CD4-positive, CD25-positive, alpha-beta regulatory T cell (primary cell): ENCODE measurements around the gene PDZD8. TPM values are rescaled to one million over a fixed set of nuclear protein-coding genes. Genes with fewer than 3 reads are reported as not detected.

Experiments
- ATAC-seq, 2 donors: fragments of 150-1000 bp; cut with Tn5 transposase; one replicate each; pipeline ENCODE4 v1.10.0; 2021; ENCODE audit warnings: low read depth in 2 of 2, moderate number of reproducible peaks in 2 of 2, moderate library complexity in 1 of 2
- DNase-seq, 3 donors: peaks; one replicate each; pipeline versions ENCODE4 v3.0.0 to v3.0.0-alpha.2; 2012 to 2022; ENCODE audit warnings: mixed read lengths in 1 of 3
- H3K27ac ChIP-seq: one replicate; pipeline ENCODE4 v1.7.0; 2013; ENCODE audit warnings: mild to moderate bottlenecking, low read length; ENCODE audit not compliant: insufficient read depth, poor library complexity, severe bottlenecking
- H3K27me3 ChIP-seq: one replicate; pipeline ENCODE4 v1.7.0; 2013; ENCODE audit warnings: low read length; ENCODE audit not compliant: control insufficient read depth, insufficient read depth
- H3K36me3 ChIP-seq: one replicate; pipeline ENCODE4 v1.7.0; 2013; ENCODE audit warnings: mild to moderate bottlenecking, low read length, moderate library complexity; ENCODE audit not compliant: control insufficient read depth, insufficient read depth
- H3K4me1 ChIP-seq: 2 replicates; pipeline ENCODE4 v1.7.0; 2013; ENCODE audit warnings: mild to moderate bottlenecking, low read length; ENCODE audit not compliant: insufficient read depth, control insufficient read depth, poor library complexity, severe bottlenecking
- H3K4me3 ChIP-seq: one replicate; pipeline ENCODE4 v1.7.0; 2013; ENCODE audit warnings: low read depth, mild to moderate bottlenecking, low read length, moderate library complexity
- H3K9me3 ChIP-seq, 2 experiments: 1 replicate in 1 of 2; 2 replicates in 1 of 2; pipeline ENCODE4 v1.7.0; 2013; ENCODE audit warnings: low read length in 2 of 2, mild to moderate bottlenecking in 1 of 2, moderate library complexity in 1 of 2; ENCODE audit not compliant: control insufficient read depth in 2 of 2
- H3K27ac Mint-ChIP-seq, 3 donors: one replicate each; pipeline ENCODE4 v1.8.0; 2020 to 2022; ENCODE audit warnings: mild to moderate bottlenecking in 3 of 3, mixed read lengths in 3 of 3, moderate library complexity in 2 of 3
- H3K27me3 Mint-ChIP-seq: one replicate; pipeline ENCODE4 v1.8.0; 2022; ENCODE audit warnings: mild to moderate bottlenecking, mixed read lengths
- H3K36me3 Mint-ChIP-seq: one replicate; pipeline ENCODE4 v1.8.0; 2020; ENCODE audit warnings: mixed read lengths
- H3K4me1 Mint-ChIP-seq, 4 donors: one replicate each; pipeline ENCODE4 v1.8.0; 2020 to 2022; ENCODE audit warnings: mixed read lengths in 4 of 4, mild to moderate bottlenecking in 1 of 4
- H3K4me3 Mint-ChIP-seq, 4 donors: one replicate each; pipeline ENCODE4 v1.8.0; 2020 to 2022; ENCODE audit warnings: mild to moderate bottlenecking in 4 of 4, mixed read lengths in 4 of 4, moderate library complexity in 3 of 4
- H3K9me3 Mint-ChIP-seq, 7 donors: one replicate each; pipeline ENCODE4 v1.8.0; 2020 to 2022; ENCODE audit warnings: mixed read lengths in 7 of 7, mild to moderate bottlenecking in 3 of 7, moderate library complexity in 2 of 7
- polyA plus RNA-seq, 4 donors: library from polyadenylated mRNA; unstranded; fragments of 300-500 nt; fragmentation: Illumina TruSeq; gene quantifications; one replicate each; pipeline ENCODE4 v1.2.3, GENCODE V29; 2021
- total RNA-seq: library from RNA; stranded (reverse); gene quantifications from one replicate; pipeline ENCODE4 v1.2.3, GENCODE V29; 2022

PDZD8 gene
- total and polyA plus RNA-seq, 5 donors from 2014 or later: 3.1 to 30.4 (median 8.4) TPM

DNA sequence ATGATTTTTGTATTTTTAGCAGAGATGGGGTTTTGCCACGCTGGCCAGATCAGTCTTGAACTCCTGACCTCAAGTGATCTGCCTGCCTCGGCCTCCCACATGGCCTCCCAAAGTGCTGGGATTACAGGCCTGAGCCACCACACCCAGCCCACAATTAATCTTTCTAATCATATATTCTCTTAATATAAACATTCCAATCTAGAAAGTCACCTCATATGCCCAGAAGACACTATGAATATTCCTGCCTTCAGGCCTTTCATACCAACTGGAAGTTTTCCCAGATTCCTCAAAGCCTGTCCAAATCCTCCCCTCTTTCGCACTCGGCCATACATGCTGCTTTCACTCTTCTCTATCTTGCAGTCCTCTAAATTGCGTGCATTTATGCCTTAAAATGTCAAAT is 32.6 kb downstream of the PDZD8 start:
- H3K27ac ChIP-seq: no peak overlapping the region
- no peak for ATAC-seq
- H3K4me1 Mint-ChIP-seq: peaks cover 25 to 55% (median 51%) of the 10 kb centered on the region in 4 donors
- peaks cover 17% of the 10 kb centered on the region for H3K36me3 Mint-ChIP-seq
- no peak overlapping the region for H3K4me3 ChIP-seq
- peaks cover 9% of the 10 kb centered on the region for H3K36me3 ChIP-seq
- no peaks in the 10 kb centered on the region for H3K27me3 Mint-ChIP-seq
- peak overlapping the region in 1 of 3 donors; percentile 3 for H3K27ac Mint-ChIP-seq
- H3K9me3 Mint-ChIP-seq: no peaks in the 10 kb centered on the region
- no peaks in the 10 kb centered on the region for H3K27me3 ChIP-seq
- H3K4me1 ChIP-seq: peaks cover 24% of the 10 kb centered on the region
- DNase-seq: no peak
- H3K9me3 ChIP-seq: no peaks in the 10 kb centered on the region
- peak overlapping the region in 1 of 4 donors; percentile 3 for H3K4me3 Mint-ChIP-seq

DNA sequence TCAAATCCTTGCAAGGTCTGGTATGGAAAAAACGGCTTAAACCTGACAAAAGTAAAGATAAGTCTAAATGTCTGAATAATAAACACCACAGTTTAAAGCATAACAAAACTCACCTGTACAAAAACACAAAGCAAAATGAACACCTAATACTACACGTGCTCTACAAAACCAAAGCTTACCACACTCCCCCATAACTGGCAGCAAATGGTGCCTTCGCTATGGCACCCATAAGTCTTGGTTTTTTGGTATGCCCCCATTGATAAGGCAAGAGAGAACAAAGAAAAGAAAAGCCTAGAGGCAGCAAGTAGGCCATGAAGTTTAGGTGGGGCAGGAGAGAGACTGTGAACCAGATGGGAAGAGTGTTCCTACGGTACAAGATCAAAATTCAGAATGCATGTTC is 34.2 kb downstream of the PDZD8 start:
- Histone ChIP-seq H3K27ac (no peak overlapping the region), H3K4me3 (no peak overlapping the region), H3K9me3 (no peaks in the 10 kb centered on the region), H3K4me1 (peaks cover 18% of the 10 kb centered on the region), H3K36me3 (peaks cover 17% of the 10 kb centered on the region), H3K27me3 (no peaks in the 10 kb centered on the region)
- Mint-ChIP-seq H3K36me3 (peaks cover 22% of the 10 kb centered on the region), H3K27ac (no peak overlapping the region), H3K4me1 (peaks cover 31 to 49% (median 45%) of the 10 kb centered on the region in 4 donors), H3K4me3 (no peak overlapping the region), H3K27me3 (no peaks in the 10 kb centered on the region), H3K9me3 (peaks cover 0 to 4% (median 0%) of the 10 kb centered on the region in 7 donors)
- ATAC-seq (no peak), DNase-seq (no peak)

DNA sequence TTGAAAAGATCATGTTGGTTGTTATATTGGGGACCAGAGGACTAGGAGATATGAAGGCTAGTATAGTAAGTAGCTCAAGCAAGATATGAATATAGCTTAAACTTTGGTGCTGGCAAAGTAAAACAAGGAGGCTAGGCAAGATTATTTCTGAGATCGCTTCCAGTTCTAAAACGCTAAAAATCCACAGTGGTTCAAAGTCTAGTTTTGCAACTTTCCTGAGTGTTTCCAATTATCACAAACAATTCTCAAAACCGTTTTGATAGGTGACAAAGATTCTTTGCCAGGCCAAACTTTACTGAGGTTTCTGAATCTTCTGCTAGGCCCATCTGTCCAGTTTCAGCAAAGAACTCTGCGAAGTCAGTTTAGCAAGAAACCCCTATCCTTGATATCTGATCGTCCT is 35.3 kb downstream of the PDZD8 start:
- no peak overlapping the region for H3K27ac Mint-ChIP-seq
- Histone ChIP-seq H3K4me1 (peaks cover 15% of the 10 kb centered on the region), H3K36me3 (peaks cover 24% of the 10 kb centered on the region), H3K27ac (no peak overlapping the region), H3K27me3 (no peaks in the 10 kb centered on the region), H3K9me3 (peaks cover 3 to 5% of the 10 kb centered on the region in 2 experiments), H3K4me3 (no peak overlapping the region)
- H3K36me3 Mint-ChIP-seq: peaks cover 32% of the 10 kb centered on the region
- H3K4me3 Mint-ChIP-seq: no peak overlapping the region
- H3K4me1 Mint-ChIP-seq: peaks cover 30 to 47% (median 38%) of the 10 kb centered on the region in 4 donors
- peaks cover 0 to 6% (median 1%) of the 10 kb centered on the region in 7 donors for H3K9me3 Mint-ChIP-seq
- ATAC-seq (no peak), DNase-seq (no peak)
- H3K27me3 Mint-ChIP-seq: no peaks in the 10 kb centered on the region

DNA sequence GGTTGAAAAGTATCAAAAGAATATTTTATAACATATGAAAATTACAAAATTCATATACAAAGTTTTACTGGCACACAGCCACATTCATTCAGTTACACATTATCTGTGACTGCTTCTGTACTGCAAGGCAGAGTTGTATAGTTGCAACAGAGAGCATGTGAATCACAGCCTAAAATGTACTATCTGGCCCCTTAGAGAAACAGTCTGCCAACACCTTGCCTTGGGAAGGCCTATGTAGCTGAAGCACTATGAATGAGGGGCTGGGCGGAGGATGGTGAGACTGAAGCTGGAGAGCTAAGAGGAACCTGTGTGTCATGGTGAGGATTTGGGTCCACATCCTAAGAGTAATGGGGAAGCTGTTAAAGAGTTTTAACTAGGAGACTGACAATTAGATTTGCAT is 35.7 kb downstream of the PDZD8 start:
- H3K27me3 Mint-ChIP-seq: no peaks in the 10 kb centered on the region

DNA sequence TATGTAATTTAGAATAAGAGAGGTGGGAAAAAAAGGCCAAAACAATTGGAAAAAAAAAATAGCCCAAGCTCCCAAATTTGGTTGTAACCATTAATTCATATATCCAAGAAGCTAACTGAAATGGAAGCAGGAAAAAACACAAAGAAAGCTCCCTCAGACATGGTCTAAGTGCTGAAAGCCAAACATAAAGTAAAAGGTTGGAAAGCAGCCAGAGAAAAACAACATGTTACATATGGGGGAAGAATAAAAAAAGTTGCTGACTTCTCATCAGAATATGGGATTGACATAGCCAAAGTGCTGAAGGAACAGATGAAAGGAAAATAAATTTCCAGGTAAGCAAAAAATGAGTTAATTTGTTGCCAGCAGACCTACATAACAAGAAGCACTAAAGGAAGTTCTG is 40.3 kb downstream of the PDZD8 start:
- no peak for DNase-seq
- Histone ChIP-seq H3K4me3 (no peak overlapping the region), H3K27ac (no peak overlapping the region), H3K36me3 (peaks cover 25% of the 10 kb centered on the region), H3K27me3 (no peaks in the 10 kb centered on the region), H3K9me3 (peaks cover 3 to 9% of the 10 kb centered on the region in 2 experiments), H3K4me1 (no peaks in the 10 kb centered on the region)
- no peak for ATAC-seq
- H3K9me3 Mint-ChIP-seq: peaks cover 0 to 14% (median 3%) of the 10 kb centered on the region in 7 donors
- no peak overlapping the region for H3K4me3 Mint-ChIP-seq
- H3K27ac Mint-ChIP-seq: no peak overlapping the region
- peaks cover 7 to 32% (median 24%) of the 10 kb centered on the region in 4 donors for H3K4me1 Mint-ChIP-seq
- no peaks in the 10 kb centered on the region for H3K27me3 Mint-ChIP-seq
- H3K36me3 Mint-ChIP-seq: peaks cover 50% of the 10 kb centered on the region

More for the DNA sequence above, 35.7 kb downstream of the PDZD8 start:
- Histone ChIP-seq H3K4me1 (peaks cover 12% of the 10 kb centered on the region), H3K27ac (no peak overlapping the region), H3K4me3 (no peak overlapping the region), H3K36me3 (peaks cover 24% of the 10 kb centered on the region), H3K9me3 (peaks cover 3 to 9% of the 10 kb centered on the region in 2 experiments), H3K27me3 (no peaks in the 10 kb centered on the region)
- Mint-ChIP-seq H3K9me3 (peaks cover 0 to 10% (median 2%) of the 10 kb centered on the region in 7 donors), H3K27ac (no peak overlapping the region), H3K36me3 (peaks cover 36% of the 10 kb centered on the region), H3K4me3 (no peak overlapping the region), H3K4me1 (peaks cover 29 to 43% (median 34%) of the 10 kb centered on the region in 4 donors)
- ATAC-seq: no peak
- DNase-seq: no peak

DNA sequence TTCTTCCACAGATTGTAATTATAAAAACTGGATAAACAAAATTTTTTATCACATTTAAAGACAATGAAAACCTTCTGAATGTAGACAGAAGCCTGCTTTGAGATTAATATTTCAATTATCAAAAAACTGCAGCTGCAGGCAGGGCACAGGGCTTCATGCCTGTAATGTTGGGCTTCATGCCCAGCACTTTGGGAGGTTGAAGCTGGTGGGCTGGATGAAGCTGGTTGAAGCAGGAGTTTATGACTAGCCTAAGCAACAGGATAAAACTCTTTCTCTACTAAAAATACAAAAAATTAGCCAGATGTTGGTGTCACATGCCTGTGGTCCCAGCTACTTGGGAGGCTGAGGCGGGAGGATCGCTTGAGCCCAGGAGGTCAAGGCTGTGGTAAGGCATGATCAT is 41.2 kb downstream of the PDZD8 start:
- Mint-ChIP-seq H3K36me3 (peaks cover 52% of the 10 kb centered on the region), H3K4me1 (peaks cover 8 to 27% (median 22%) of the 10 kb centered on the region in 4 donors), H3K4me3 (no peak overlapping the region), H3K27ac (no peak overlapping the region), H3K27me3 (no peaks in the 10 kb centered on the region), H3K9me3 (peaks cover 0 to 14% (median 3%) of the 10 kb centered on the region in 7 donors)
- Histone ChIP-seq H3K4me1 (no peaks in the 10 kb centered on the region), H3K4me3 (no peak overlapping the region), H3K27me3 (no peaks in the 10 kb centered on the region), H3K9me3 (peaks cover 3 to 9% of the 10 kb centered on the region in 2 experiments), H3K36me3 (peaks cover 19% of the 10 kb centered on the region), H3K27ac (no peak overlapping the region)
- ATAC-seq (no peak), DNase-seq (no peak)

DNA sequence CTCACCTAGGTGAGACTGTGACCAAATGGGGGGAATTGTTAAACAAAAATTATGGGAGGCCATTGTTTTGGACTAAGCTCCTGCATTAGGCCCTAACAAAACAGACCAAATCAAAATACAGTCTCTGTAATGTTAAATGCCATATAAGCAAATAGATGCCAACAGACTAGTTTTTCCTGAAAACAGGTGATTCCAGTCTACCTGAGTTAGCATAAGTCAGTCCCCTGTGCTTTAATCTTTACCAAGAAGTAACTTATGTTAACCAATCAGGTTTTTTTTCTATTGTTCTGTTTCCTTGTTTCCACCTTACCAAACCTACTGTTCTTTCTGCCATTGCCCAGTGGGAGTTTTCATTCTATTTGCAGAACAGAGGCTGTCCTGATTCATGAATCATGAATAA is 48.0 kb downstream of the PDZD8 start:
- no peak for DNase-seq
- peaks cover 13 to 21% (median 19%) of the 10 kb centered on the region in 4 donors for H3K4me1 Mint-ChIP-seq
- no peaks in the 10 kb centered on the region for H3K27me3 ChIP-seq
- no peak for ATAC-seq
- no peak overlapping the region for H3K27ac ChIP-seq
- no peaks in the 10 kb centered on the region for H3K9me3 ChIP-seq
- no peak overlapping the region for H3K4me3 Mint-ChIP-seq
- no peak overlapping the region for H3K27ac Mint-ChIP-seq
- peaks cover 33% of the 10 kb centered on the region for H3K36me3 Mint-ChIP-seq
- H3K36me3 ChIP-seq: peaks cover 4% of the 10 kb centered on the region
- H3K4me1 ChIP-seq: peaks cover under 1% of the 10 kb centered on the region
- no peaks in the 10 kb centered on the region for H3K9me3 Mint-ChIP-seq
- no peaks in the 10 kb centered on the region for H3K27me3 Mint-ChIP-seq
- H3K4me3 ChIP-seq: no peak overlapping the region

DNA sequence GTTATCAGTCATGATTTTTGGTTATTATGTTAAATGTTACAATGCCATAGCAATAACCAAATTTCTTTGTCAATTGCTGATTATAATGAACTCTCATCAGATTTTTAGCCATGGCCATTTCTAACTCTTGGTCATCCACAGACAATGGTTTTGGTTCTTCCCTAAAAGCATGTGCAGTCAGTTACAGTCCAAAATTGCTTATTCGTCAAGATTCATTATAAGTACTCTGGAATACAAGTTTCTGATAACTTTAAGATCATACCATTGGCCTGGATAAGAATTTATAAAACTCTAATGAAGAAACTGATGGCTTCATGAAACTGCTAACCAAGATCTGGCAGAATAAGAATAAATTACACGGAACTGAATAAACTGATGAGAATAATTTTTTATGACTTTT is 50.9 kb downstream of the PDZD8 start:
- Mint-ChIP-seq H3K4me3 (no peak overlapping the region), H3K27ac (no peak overlapping the region), H3K4me1 (peaks cover 6 to 23% (median 12%) of the 10 kb centered on the region in 4 donors), H3K27me3 (no peaks in the 10 kb centered on the region), H3K36me3 (peaks cover 19% of the 10 kb centered on the region), H3K9me3 (no peaks in the 10 kb centered on the region)
- H3K27me3 ChIP-seq: no peaks in the 10 kb centered on the region
- H3K4me3 ChIP-seq: no peak overlapping the region
- peaks cover 4% of the 10 kb centered on the region for H3K36me3 ChIP-seq
- peaks cover 5% of the 10 kb centered on the region for H3K4me1 ChIP-seq
- DNase-seq: no peak
- no peaks in the 10 kb centered on the region for H3K9me3 ChIP-seq
- ATAC-seq: no peak
- no peak overlapping the region for H3K27ac ChIP-seq
